H1 (cell line): ENCODE results near the gene BRD9.

Source experiments
- CTCF ChIP-seq, 3 experiments: IDR thresholded peaks; 1 replicate in 2 of 3; 2 replicates in 1 of 3; pipeline versions ENCODE4 v1.5.1 to v1.6.1; 2011; ENCODE audit warnings: low read length in 3 of 3, mild to moderate bottlenecking in 3 of 3, inconsistent platforms in 2 of 3, low read depth in 1 of 3, moderate library complexity in 1 of 3; ENCODE audit not compliant: insufficient read depth in 1 of 3; ENCODE audit errors: control extremely low read depth in 1 of 3
- EP300 ChIP-seq, 2 experiments: IDR thresholded peaks; 1 replicate in 1 of 2; 2 replicates in 1 of 2; pipeline ENCODE4 v1.6.1; 2011 to 2012; ENCODE audit warnings: low read depth in 2 of 2, low read length in 2 of 2, mild to moderate bottlenecking in 2 of 2, borderline replicate concordance in 1 of 2, inconsistent platforms in 1 of 2, moderate library complexity in 1 of 2
- GABPA ChIP-seq: IDR thresholded peaks from 2 replicates; pipeline ENCODE4 v1.6.1; 2011; ENCODE audit warnings: mild to moderate bottlenecking, low read length, moderate library complexity, borderline replicate concordance; ENCODE audit not compliant: insufficient read depth
- KDM1A ChIP-seq: fragments of 200-600, 300-600 bp; sonication (generic); IDR thresholded peaks from 2 replicates; pipeline ENCODE4 v1.7.1; 2016; ENCODE audit warnings: mild to moderate bottlenecking, low read length, borderline replicate concordance
- KDM5A ChIP-seq: fragments of 200-600 bp; IDR thresholded peaks from 2 replicates; pipeline ENCODE4 v1.7.1; 2012; ENCODE audit warnings: mild to moderate bottlenecking, low read length, inconsistent platforms, mixed read lengths
- POLR2AphosphoS5 ChIP-seq: IDR thresholded peaks from 2 replicates; pipeline ENCODE4 v1.6.1; 2011; ENCODE audit warnings: low read depth, low read length
- SIX5 ChIP-seq: IDR thresholded peaks from 2 replicates; pipeline ENCODE4 v1.6.1; 2011; ENCODE audit warnings: mild to moderate bottlenecking, low read depth, low read length
- TAF1 ChIP-seq: IDR thresholded peaks from 2 replicates; pipeline ENCODE4 v1.6.1; 2011; ENCODE audit warnings: mild to moderate bottlenecking, low read depth, low read length
- TCF12 ChIP-seq: IDR thresholded peaks from 2 replicates; pipeline ENCODE4 v1.6.1; 2011; ENCODE audit warnings: low read depth, mild to moderate bottlenecking, low read length
- ZNF274 ChIP-seq: IDR thresholded peaks from 2 replicates; pipeline ENCODE4 v1.7.0; 2012; ENCODE audit warnings: low read length, borderline replicate concordance; ENCODE audit errors: extremely low read depth

GRCh38 chr5:939368-939767 is 46.8 kb upstream of the BRD9 start:
- no peak for TF ChIP-seq SIX5
- no peak for TF ChIP-seq EP300 (IDR thresholded peaks at IDR 0.05; ENCODE audit: borderline replicate concordance in 1 of 2, low read depth in 2 of 2, low read length in 2 of 2)
- no peak for TF ChIP-seq POLR2AphosphoS5
- no peak for TF ChIP-seq ZNF274
- no peak for TF ChIP-seq TCF12
- TF ChIP-seq TAF1 = no peak
- TF ChIP-seq CTCF (IDR thresholded peaks at IDR 0.05; ENCODE audit: control extremely low read depth in 1 of 3, insufficient read depth in 1 of 3, low read depth in 1 of 3, low read length in 3 of 3) = no peak
- TF ChIP-seq GABPA = no peak
- TF ChIP-seq KDM5A = no peak
- TF ChIP-seq KDM1A = no peak
